Activated T-helper 2 cell treated with anti-CD3 and anti-CD28 coated beads, Interferon-gamma antibody, Interleukin-2, Interleukin-4, amounts not matched to agents 10 μg/mL and 5 μg/mL and 100 μg/mL, durations not matched to agents 14 hours and 24 hours and 36 hours (primary cell): ENCODE data around the gene IL13. TPM values are rescaled to one million over a fixed set of nuclear protein-coding genes. Genes with fewer than 3 reads are reported as not detected.
"Not testable (repeated sequence)": the region's sequence is repeated elsewhere in the genome, so short reads cannot be mapped to it uniquely, and the experiment has no call there.

Experiments used
- DNase-seq: peaks from one replicate; pipeline ENCODE4 v3.0.0; 2021; ENCODE audit warnings: low spot score
- H3K27ac Mint-ChIP-seq: one replicate; pipeline ENCODE4 v1.8.0; 2021; ENCODE audit warnings: mixed read lengths
- H3K27me3 Mint-ChIP-seq: one replicate; pipeline ENCODE4 v1.8.0; 2021; ENCODE audit warnings: low read depth, mixed read lengths
- H3K36me3 Mint-ChIP-seq: one replicate; pipeline ENCODE4 v1.8.0; 2021; ENCODE audit warnings: low read depth, mixed read lengths
- H3K4me1 Mint-ChIP-seq: one replicate; pipeline ENCODE4 v1.8.0; 2021; ENCODE audit warnings: low read depth, mixed read lengths
- H3K4me3 Mint-ChIP-seq: one replicate; pipeline ENCODE4 v1.8.0; 2021; ENCODE audit warnings: low read depth, mild to moderate bottlenecking, moderate library complexity, mixed read lengths
- H3K9me3 Mint-ChIP-seq: one replicate; pipeline ENCODE4 v1.8.0; 2021; ENCODE audit warnings: mixed read lengths
- intact Hi-C: fragments of 100-400 bp; cut with micrococcal nuclease; formaldehyde crosslinking; loops from one replicate; pipeline ENCODE4 v1.15.1; 2023
- total RNA-seq: library from RNA; stranded (reverse); gene quantifications from 2 replicates; pipeline ENCODE4 v1.2.3, GENCODE V29; 2022

Gene IL13
- total RNA-seq, 1 donor from 2014 or later: 830 TPM

DNA sequence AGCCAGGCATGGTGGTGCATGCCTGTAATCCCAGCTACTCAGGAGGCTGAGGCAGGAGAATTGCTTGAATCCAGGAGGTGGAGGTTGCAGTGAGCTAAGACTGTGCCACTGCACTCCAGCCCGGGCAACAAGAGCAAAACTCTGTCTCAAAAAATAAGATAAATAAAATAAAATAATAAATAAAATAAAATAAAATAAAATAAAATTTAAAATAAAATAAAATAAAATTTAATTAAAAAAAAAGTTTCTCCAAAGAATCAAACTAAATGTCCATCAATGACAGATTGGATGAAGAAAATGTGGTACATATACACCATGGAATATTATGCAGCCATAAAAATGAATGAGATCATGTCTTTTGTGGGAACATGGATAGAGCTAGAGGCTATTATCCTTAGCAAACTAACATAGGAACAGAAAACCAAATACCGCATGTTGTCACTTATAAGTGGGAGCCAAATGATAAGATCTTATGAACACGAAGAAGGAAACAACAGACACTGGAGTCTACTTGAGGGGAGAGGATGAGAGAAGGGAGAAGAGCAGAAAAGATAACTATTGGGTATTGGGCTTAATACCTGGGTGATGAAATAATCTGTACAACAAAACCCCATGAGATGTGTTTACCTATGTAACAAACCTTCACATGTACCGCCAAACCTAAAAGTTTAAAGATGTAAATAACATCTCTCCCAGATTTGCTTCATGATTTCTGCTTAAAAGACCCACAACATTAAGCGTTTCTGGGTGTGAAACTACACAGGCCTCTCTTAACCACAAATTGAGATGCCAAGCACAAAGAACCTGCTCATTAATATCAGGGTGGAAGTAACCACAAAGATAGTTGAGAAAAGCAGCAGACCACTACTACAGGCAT, 34.0 kb downstream of the IL13 start:
- H3K4me3 Mint-ChIP-seq, DNase-seq, H3K27ac Mint-ChIP-seq, intact Hi-C loops, H3K27me3 Mint-ChIP-seq, H3K9me3 Mint-ChIP-seq: not testable (repeated sequence)
- H3K4me1 Mint-ChIP-seq: peaks cover 31% of the 10 kb centered on the region
- H3K36me3 Mint-ChIP-seq: peaks cover 38% of the 10 kb centered on the region

DNA sequence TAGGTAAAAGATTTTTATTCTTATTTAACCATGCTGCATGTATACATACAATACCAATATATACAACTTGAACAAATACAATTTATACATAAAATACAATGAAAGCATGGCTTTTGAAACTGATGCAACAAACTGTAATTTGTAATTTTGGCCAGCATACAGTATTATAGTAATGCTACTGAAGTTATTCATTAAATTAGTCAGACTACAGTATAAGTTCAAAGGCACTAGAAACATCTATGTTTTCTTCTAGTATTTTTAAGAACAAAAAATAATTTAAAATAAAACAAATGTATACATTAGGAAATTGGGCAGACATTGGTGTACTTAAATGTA, 34.6 kb downstream of the IL13 start:
- intact Hi-C loops: no loop called here
- H3K9me3 Mint-ChIP-seq: peaks cover 2% of the 10 kb centered on the region
- no peak overlapping the region for H3K27ac Mint-ChIP-seq

DNA sequence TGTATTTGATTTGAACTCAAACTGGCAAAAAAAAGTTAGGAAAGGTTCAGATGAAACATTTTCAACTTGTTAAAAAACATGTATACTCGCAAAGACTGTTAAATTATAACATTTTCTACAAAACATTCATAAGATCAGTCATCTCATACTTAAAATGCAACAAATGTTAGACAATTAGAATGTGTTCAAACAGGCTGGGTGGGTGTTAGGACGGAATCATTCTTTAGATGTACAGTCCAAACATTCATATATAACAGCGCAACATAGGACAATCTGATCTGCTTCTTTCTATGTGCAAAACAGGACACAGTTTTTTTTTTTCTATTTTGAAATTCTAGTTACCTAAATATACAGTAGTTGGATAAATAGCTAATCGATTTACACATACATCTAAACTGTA, 38.0 kb downstream of the IL13 start:
- Mint-ChIP-seq H3K36me3 (peaks cover 56% of the 10 kb centered on the region), H3K27me3 (no peaks in the 10 kb centered on the region), H3K4me3 (no peak overlapping the region)

More for the DNA sequence above, 34.6 kb downstream of the IL13 start:
- Mint-ChIP-seq H3K4me3 (no peak overlapping the region), H3K27me3 (peaks cover 1% of the 10 kb centered on the region), H3K4me1 (peaks cover 31% of the 10 kb centered on the region), H3K36me3 (peaks cover 41% of the 10 kb centered on the region)
- DNase-seq: no peak

DNA sequence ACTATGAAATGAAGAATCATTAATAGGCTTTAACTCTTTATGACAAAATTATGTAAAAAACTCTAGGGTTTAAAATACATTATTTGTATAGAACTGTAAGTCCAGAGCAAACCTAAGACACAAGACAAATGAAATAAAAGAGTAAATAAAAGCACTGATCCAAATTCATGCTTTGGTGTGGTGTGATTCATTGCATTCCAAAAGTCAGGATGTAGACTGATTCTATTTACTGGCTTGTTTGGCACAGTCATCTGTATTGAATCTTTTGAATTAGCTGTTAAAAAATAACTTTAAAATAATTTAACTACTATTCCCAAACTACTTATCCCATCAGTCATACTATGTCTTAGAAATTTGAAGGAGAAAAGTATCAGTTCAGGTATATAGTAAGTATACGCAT, 46.9 kb downstream of the IL13 start:
- intact Hi-C loops: no loop called here
- Mint-ChIP-seq H3K4me1 (peaks cover 13% of the 10 kb centered on the region), H3K27ac (no peak overlapping the region), H3K27me3 (no peaks in the 10 kb centered on the region), H3K9me3 (no peaks in the 10 kb centered on the region), H3K4me3 (no peak overlapping the region), H3K36me3 (peaks cover 55% of the 10 kb centered on the region)
- no peak for DNase-seq

More for the DNA sequence above, 38.0 kb downstream of the IL13 start:
- Mint-ChIP-seq H3K27ac (no peak overlapping the region), H3K9me3 (peaks cover 2% of the 10 kb centered on the region), H3K4me1 (peaks cover 15% of the 10 kb centered on the region)
- DNase-seq: no peak
- intact Hi-C loops: no loop called here

DNA sequence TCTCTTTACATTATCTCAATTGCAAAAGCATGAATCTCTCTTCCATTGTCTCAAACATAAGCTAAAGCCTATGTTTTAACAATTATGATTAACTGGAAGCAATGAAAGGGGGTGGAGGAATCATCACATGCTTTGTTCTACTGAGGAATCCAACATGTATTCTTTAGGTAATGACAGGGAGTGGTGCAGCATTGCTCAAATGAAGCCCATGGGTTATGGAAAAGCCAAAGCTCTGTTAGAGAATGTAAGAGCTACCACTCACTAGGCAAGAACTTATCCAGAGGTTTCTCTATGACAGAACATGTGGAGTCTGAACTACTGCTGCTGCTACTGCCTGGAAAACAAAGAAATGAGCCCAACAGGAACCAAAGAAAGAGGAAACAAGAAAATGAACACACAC, 50.7 kb downstream of the IL13 start:
- intact Hi-C loops: no loop called here

More for the DNA sequence above, 50.7 kb downstream of the IL13 start:
- Mint-ChIP-seq H3K4me1 (peaks cover 10% of the 10 kb centered on the region), H3K9me3 (no peaks in the 10 kb centered on the region), H3K27ac (no peak overlapping the region), H3K4me3 (no peak overlapping the region), H3K27me3 (no peaks in the 10 kb centered on the region), H3K36me3 (peaks cover 44% of the 10 kb centered on the region)
- DNase-seq: no peak

Other genes starting within 250 kb of the IL13 start
- gene IRF1, start 167.4 kb upstream of the IL13 start, total RNA-seq: 155 TPM in 2 replicates
- gene IL5, start 114.7 kb upstream of the IL13 start, total RNA-seq: 100.0 and 113 TPM in 2 replicates
- 49.2 and 55.8 TPM in 2 replicates for gene RAD50, start 101.2 kb upstream of the IL13 start, total RNA-seq
- gene IL4, start 15.8 kb downstream of the IL13 start, total RNA-seq: 21.6 and 25.8 TPM in 2 replicates
- gene KIF3A, start 79.4 kb downstream of the IL13 start, total RNA-seq: 40.7 and 41.4 TPM in 2 replicates
- 7.6 and 7.7 TPM in 2 replicates for gene CCNI2, start 89.3 kb downstream of the IL13 start, total RNA-seq
- 34.9 and 35.9 TPM in 2 replicates for gene SEPTIN8, start 119.1 kb downstream of the IL13 start, total RNA-seq
- gene SOWAHA, start 155.1 kb downstream of the IL13 start, total RNA-seq: 0.28 and 0.32 TPM in 2 replicates
- 7.7 and 9.3 TPM in 2 replicates for gene SHROOM1, start 172.5 kb downstream of the IL13 start, total RNA-seq
- 0.11 TPM in 1 of 2 replicates, not detected in the other for gene GDF9, start 208.3 kb downstream of the IL13 start, total RNA-seq
- 400 and 412 TPM in 2 replicates for gene UQCRQ, start 208.5 kb downstream of the IL13 start, total RNA-seq
- 4.3 and 4.4 TPM in 2 replicates for gene LEAP2, start 215.5 kb downstream of the IL13 start, total RNA-seq